NT2/D1 (cell line): Measurements from ENCODE around the gene MEGF6.

Source experiments
- SUZ12 ChIP-seq: IDR thresholded peaks from 2 replicates; pipeline ENCODE4 v1.6.1; 2011; ENCODE audit not compliant: insufficient read length, insufficient read depth; ENCODE audit errors: extremely low read depth
- YY1 ChIP-seq: IDR thresholded peaks from 2 replicates; pipeline ENCODE4 v1.6.1; 2011; ENCODE audit not compliant: insufficient read length, insufficient read depth
- ZNF274 ChIP-seq: IDR thresholded peaks from 2 replicates; pipeline ENCODE4 v1.6.1; 2011; ENCODE audit warnings: mild to moderate bottlenecking, low read depth, low read length

DNA sequence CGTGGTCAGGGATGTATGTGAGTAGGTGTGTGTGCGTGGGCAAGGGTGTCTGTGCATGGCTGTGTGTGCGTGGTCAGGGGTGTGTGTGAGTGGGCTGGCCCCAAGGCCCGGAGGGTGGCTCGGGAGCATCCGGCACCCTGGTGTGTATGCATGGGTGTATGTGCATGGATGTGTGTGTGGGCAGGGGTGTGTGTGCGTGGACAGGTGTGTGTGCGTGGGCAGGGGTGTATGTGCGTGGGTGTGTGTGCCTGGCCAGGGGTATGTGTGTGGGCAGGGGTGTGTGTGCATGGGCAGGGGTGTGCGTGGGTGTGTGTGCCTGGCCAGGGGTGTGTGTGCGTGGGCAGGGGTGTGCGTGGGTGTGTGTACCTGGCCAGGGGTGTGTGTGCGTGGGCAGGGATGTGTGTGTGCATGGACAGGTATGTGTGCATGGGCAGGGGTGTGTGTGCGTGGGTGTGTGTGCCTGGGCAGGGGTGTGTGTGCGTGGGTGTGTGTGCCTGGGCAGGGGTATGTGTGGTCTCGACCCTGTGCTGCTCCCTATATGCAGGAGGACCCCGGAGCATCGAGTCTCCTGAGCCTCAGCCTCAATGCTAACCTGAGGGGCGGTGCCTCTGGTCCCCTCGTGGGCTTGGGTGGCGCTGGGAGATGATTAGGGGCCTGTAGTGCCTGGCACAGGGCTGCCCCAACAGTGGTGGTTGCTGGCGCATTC is 140.5 kb downstream of the MEGF6 start:
- no peak for TF ChIP-seq ZNF274
- TF ChIP-seq SUZ12, result no peak
- no peak for TF ChIP-seq YY1
